GM18520 (cell line): Measurements from ENCODE around the gene PCDHGA1.
A peak's percentile ranks its signal among the peaks of the same experiment; 100 is the strongest.

Experiments used
- ATAC-seq: cut with Tn5 transposase; IDR thresholded peaks from one replicate; pipeline ENCODE4 v1.9.1; 2021; ENCODE audit not compliant: unreplicated experiment

The PCDHGA1 gene

GRCh38 chr5:141512390-141512910, 182.1 kb downstream of the PCDHGA1 start:
- no peak for ATAC-seq

GRCh38 chr5:141512911-141513626, 182.8 kb downstream of the PCDHGA1 start:
- no peak for ATAC-seq

GRCh38 chr5:141513627-141514329, 183.5 kb downstream of the PCDHGA1 start:
- ATAC-seq, result peak; percentile 26

GRCh38 chr5:141514330-141515133, 184.2 kb downstream of the PCDHGA1 start:
- peak; percentile 11 for ATAC-seq

- no peak for ATAC-seq
Observed at GRCh38 chr5:141515141-141515540, 184.8 kb downstream of the PCDHGA1 start.

GRCh38 chr5:141515946-141516671, 185.8 kb downstream of the PCDHGA1 start:
- no peak for ATAC-seq

- no peak for ATAC-seq
Observed at GRCh38 chr5:141516672-141517025, 186.3 kb downstream of the PCDHGA1 start.

- ATAC-seq, result no peak
Observed at GRCh38 chr5:141517312-141517711, 187.0 kb downstream of the PCDHGA1 start.

GRCh38 chr5:141517880-141518617, 187.7 kb downstream of the PCDHGA1 start:
- ATAC-seq, result no peak

GRCh38 chr5:141518618-141519015, 188.3 kb downstream of the PCDHGA1 start:
- ATAC-seq, result no peak

GRCh38 chr5:141519605-141520565, 189.6 kb downstream of the PCDHGA1 start:
- ATAC-seq, result no peak

- ATAC-seq, result no peak
Observed at GRCh38 chr5:141521244-141521781, 191.0 kb downstream of the PCDHGA1 start.

GRCh38 chr5:141522301-141522700, 192.0 kb downstream of the PCDHGA1 start:
- ATAC-seq, result no peak

GRCh38 chr5:141523991-141524390, 193.7 kb downstream of the PCDHGA1 start:
- no peak for ATAC-seq

GRCh38 chr5:141524604-141525597, 194.6 kb downstream of the PCDHGA1 start:
- peak; percentile 62 for ATAC-seq

GRCh38 chr5:141525653-141526052, 195.3 kb downstream of the PCDHGA1 start:
- ATAC-seq, result no peak

GRCh38 chr5:141527426-141527825, 197.1 kb downstream of the PCDHGA1 start:
- no peak for ATAC-seq
